ENCODE measurements around the gene TBPL1.

- TF ChIP-seq CTCF (optimal IDR thresholded peaks at IDR 0.05 in 1 of 3, IDR thresholded peaks at IDR 0.05 in 1 of 3, conservative IDR thresholded peaks at IDR 0.05 in 1 of 3; ENCODE audit: extremely low read depth in 1 of 3, insufficient read depth in 2 of 3, low read length in 3 of 3) (no peak), EZH2 (IDR thresholded peaks at IDR 0.05; ENCODE audit: low read length) (no peak)
Observed at GRCh38 chr6:134034478-134034877, 81.5 kb downstream of the TBPL1 start.
